SK-N-SH treated with all-trans-retinoic acid at 6 μM for 48 hours (cell line): ENCODE data around the gene CRYBG1.

ENCODE experiments used
- ATAC-seq: fragments of 200-7000 bp; cut with Tn5 transposase; 3 replicates; pipeline ENCODE4 v1.9.1; 2020; ENCODE audit warnings: mild to moderate bottlenecking, moderate library complexity
- ARNTL ChIP-seq: fragments of 450-650 bp; formaldehyde crosslinking; IDR thresholded peaks from 2 replicates; pipeline ENCODE4 v1.5.0; 2020; ENCODE audit warnings: low read depth, mild to moderate bottlenecking, moderate library complexity, borderline replicate concordance
- BACH2 ChIP-seq: fragments of 250-450 bp; sonication (Bioruptor Pico); IDR thresholded peaks from 2 replicates; pipeline ENCODE4 v1.9.0; 2021; ENCODE audit warnings: mild to moderate bottlenecking, borderline replicate concordance
- CREB5 ChIP-seq: fragments of 250-450 bp; sonication (Bioruptor Pico); IDR thresholded peaks from 2 replicates; pipeline ENCODE4 v1.5.1; 2020; ENCODE audit warnings: low read depth, mild to moderate bottlenecking, moderate library complexity
- CSDC2 ChIP-seq: fragments of 250-450 bp; sonication (Bioruptor Pico); IDR thresholded peaks from 2 replicates; pipeline ENCODE4 v1.5.0; 2020; ENCODE audit warnings: mild to moderate bottlenecking, moderate library complexity
- ESRRG ChIP-seq: fragments of 250-450 bp; sonication (Bioruptor Pico); IDR thresholded peaks from 2 replicates; pipeline ENCODE4 v1.6.1; 2021; ENCODE audit warnings: mild to moderate bottlenecking
- GLIS3 ChIP-seq: fragments of 250-450 bp; sonication (Bioruptor Pico); IDR thresholded peaks from 2 replicates; pipeline ENCODE4 v1.5.0; 2020; ENCODE audit warnings: mild to moderate bottlenecking, moderate library complexity
- ISL1 ChIP-seq: fragments of 250-450 bp; sonication (Bioruptor Pico); IDR thresholded peaks from 2 replicates; pipeline ENCODE4 v2.1.2; 2022; ENCODE audit warnings: mild to moderate bottlenecking, moderate library complexity
- OSR1 ChIP-seq: fragments of 250-450 bp; sonication (Bioruptor Pico); IDR thresholded peaks from 2 replicates; pipeline ENCODE4 v1.8.0; 2022; ENCODE audit warnings: moderate library complexity, mild to moderate bottlenecking, inconsistent platforms
- PATZ1 ChIP-seq: fragments of 250-450 bp; sonication (Bioruptor Pico); IDR thresholded peaks from 2 replicates; pipeline ENCODE4 v1.8.0; 2020; ENCODE audit warnings: mild to moderate bottlenecking, moderate library complexity, borderline replicate concordance
- POU6F1 ChIP-seq: fragments of 250-450 bp; sonication (Bioruptor Pico); IDR thresholded peaks from 2 replicates; pipeline ENCODE4 v1.8.0; 2021; ENCODE audit warnings: low read depth, mild to moderate bottlenecking, moderate library complexity, borderline replicate concordance
- PPARA ChIP-seq: fragments of 250-450 bp; sonication (Bioruptor Pico); IDR thresholded peaks from 2 replicates; pipeline ENCODE4 v1.5.0; 2020; ENCODE audit warnings: mild to moderate bottlenecking, borderline replicate concordance
- RARB ChIP-seq: fragments of 250-450 bp; sonication (Bioruptor Pico); IDR thresholded peaks from 2 replicates; pipeline ENCODE4 v1.8.0; 2021; ENCODE audit warnings: mild to moderate bottlenecking, moderate library complexity
- SNAI2 ChIP-seq: fragments of 250-450 bp; sonication (Bioruptor Pico); IDR thresholded peaks from 2 replicates; pipeline ENCODE4 v1.5.0; 2020; ENCODE audit warnings: mild to moderate bottlenecking, moderate library complexity
- TCF4 ChIP-seq: fragments of 250-450 bp; sonication (Bioruptor Pico); IDR thresholded peaks from 2 replicates; pipeline ENCODE4 v1.8.0; 2021; ENCODE audit warnings: mild to moderate bottlenecking, moderate library complexity, borderline replicate concordance
- TOX ChIP-seq: fragments of 250-450 bp; sonication (Bioruptor Pico); IDR thresholded peaks from 2 replicates; pipeline ENCODE4 v1.8.0; 2021; ENCODE audit warnings: mild to moderate bottlenecking, moderate library complexity, borderline replicate concordance
- ZC3H10 ChIP-seq: fragments of 250-450 bp; sonication (Bioruptor Pico); IDR thresholded peaks from 2 replicates; pipeline ENCODE4 v1.5.1; 2021; ENCODE audit warnings: mild to moderate bottlenecking, moderate library complexity
- ZFP30 ChIP-seq: fragments of 450-650 bp; formaldehyde crosslinking; IDR thresholded peaks from 2 replicates; pipeline ENCODE4 v1.5.0; 2022; ENCODE audit warnings: mild to moderate bottlenecking, moderate library complexity
- ZNF565 ChIP-seq: fragments of 450-650 bp; formaldehyde crosslinking; conservative IDR thresholded peaks from 2 replicates; pipeline ENCODE4 v1.5.0; 2020; ENCODE audit warnings: low read depth, mild to moderate bottlenecking, moderate library complexity
- ZNF70 ChIP-seq: fragments of 450-650 bp; formaldehyde crosslinking; IDR thresholded peaks from 2 replicates; pipeline ENCODE4 v1.5.0; 2020; ENCODE audit warnings: mild to moderate bottlenecking, moderate library complexity
- ZNF8 ChIP-seq: fragments of 450-650 bp; formaldehyde crosslinking; IDR thresholded peaks from 2 replicates; pipeline ENCODE4 v1.5.0; 2020; ENCODE audit warnings: mild to moderate bottlenecking, moderate library complexity

Gene CRYBG1

GRCh38 chr6:106477146-106477545 is 116.6 kb downstream of the CRYBG1 start:
- no peak for ATAC-seq

GRCh38 chr6:106477790-106478189 is 117.3 kb downstream of the CRYBG1 start:
- no peak for ATAC-seq
- no peak for TF ChIP-seq ISL1 (CRISPR knock-in tag)
- TF ChIP-seq ZNF70 (CRISPR knock-in tag), result no peak
- TF ChIP-seq OSR1 (CRISPR knock-in tag), result no peak
- no peak for TF ChIP-seq ZNF8
- TF ChIP-seq ESRRG (CRISPR knock-in tag), result no peak
- TF ChIP-seq TOX (CRISPR knock-in tag), result no peak
- TF ChIP-seq ARNTL, result no peak
- TF ChIP-seq PPARA, result no peak

More at GRCh38 chr6:106477146-106477545, 116.6 kb downstream of the CRYBG1 start:
- TF ChIP-seq ISL1 (CRISPR knock-in tag) (no peak), CREB5 (CRISPR knock-in tag) (no peak), PATZ1 (no peak), SNAI2 (CRISPR knock-in tag) (no peak)

GRCh38 chr6:106486236-106486635 is 125.7 kb downstream of the CRYBG1 start:
- no peak for ATAC-seq
- TF ChIP-seq BACH2 (CRISPR knock-in tag) (no peak), ZC3H10 (CRISPR knock-in tag) (no peak), POU6F1 (CRISPR knock-in tag) (no peak), CSDC2 (CRISPR knock-in tag) (no peak), PATZ1 (no peak), ISL1 (CRISPR knock-in tag) (no peak), ZNF8 (no peak), RARB (no peak), ARNTL (no peak), ZNF70 (CRISPR knock-in tag) (no peak), ZFP30 (CRISPR knock-in tag) (no peak), TCF4 (CRISPR knock-in tag) (no peak), ESRRG (CRISPR knock-in tag) (no peak), ZNF565 (CRISPR knock-in tag) (no peak), CREB5 (CRISPR knock-in tag) (no peak), GLIS3 (CRISPR knock-in tag) (no peak)

- no peak; the same call in 2 of the 3 replicates for ATAC-seq
- no peak for TF ChIP-seq OSR1 (CRISPR knock-in tag)
- no peak for TF ChIP-seq CREB5 (CRISPR knock-in tag)
- TF ChIP-seq PATZ1, result no peak
- no peak for TF ChIP-seq BACH2 (CRISPR knock-in tag)
- TF ChIP-seq ZC3H10 (CRISPR knock-in tag), result no peak
- TF ChIP-seq SNAI2 (CRISPR knock-in tag), result no peak
- TF ChIP-seq TCF4 (CRISPR knock-in tag), result no peak
- TF ChIP-seq PPARA, result no peak
- no peak for TF ChIP-seq CSDC2 (CRISPR knock-in tag)
- TF ChIP-seq TOX (CRISPR knock-in tag), result no peak
- no peak for TF ChIP-seq ARNTL
Observed at GRCh38 chr6:106488494-106489370, 128.2 kb downstream of the CRYBG1 start.
